ENCODE data around the gene RAB28. TPM values are rescaled to one million over a fixed set of nuclear protein-coding genes. Genes with fewer than 3 reads are reported as not detected.
"Not testable (repeated sequence)": the region's sequence is repeated elsewhere in the genome, so short reads cannot be mapped to it uniquely, and the experiment has no call there.

Gene RAB28
- total RNA-seq, 1 donor from 2014 or later: 16.0 TPM

GRCh38 chr4:13409324-13409723, 74.8 kb downstream of the RAB28 start:
- H3K4me3 ChIP-seq (ENCODE audit: low read depth, low read length): no peak overlapping the region
- no peak for DNase-seq (ENCODE audit: low read depth)
- TF ChIP-seq CTCF (conservative IDR thresholded peaks at IDR 0.05; ENCODE audit: low read depth, low read length): no peak

- DNase-seq (ENCODE audit: low read depth); H3K4me3 ChIP-seq (ENCODE audit: low read depth, low read length): not testable (repeated sequence)
Measured at GRCh38 chr4:13406156-13406555, 78.0 kb downstream of the RAB28 start.

- no peak overlapping the region for H3K4me3 ChIP-seq (ENCODE audit: low read depth, low read length)
- no peak for TF ChIP-seq CTCF (conservative IDR thresholded peaks at IDR 0.05; ENCODE audit: low read depth, low read length)
- no peak for DNase-seq (ENCODE audit: low read depth)
Measured at GRCh38 chr4:13403833-13404232, 80.3 kb downstream of the RAB28 start.

- H3K4me3 ChIP-seq (ENCODE audit: low read depth, low read length): no peak overlapping the region
- no peak for TF ChIP-seq CTCF (conservative IDR thresholded peaks at IDR 0.05; ENCODE audit: low read depth, low read length)
Measured at GRCh38 chr4:13403326-13403725, 80.8 kb downstream of the RAB28 start.

GRCh38 chr4:13399257-13399656, 84.9 kb downstream of the RAB28 start:
- peak; percentile 51 for DNase-seq (ENCODE audit: low read depth)
- H3K4me3 ChIP-seq (ENCODE audit: low read depth, low read length): no peak overlapping the region
- TF ChIP-seq CTCF (conservative IDR thresholded peaks at IDR 0.05; ENCODE audit: low read depth, low read length): no peak

More at GRCh38 chr4:13403326-13403725, 80.8 kb downstream of the RAB28 start:
- DNase-seq (ENCODE audit: low read depth): no peak

- DNase-seq (ENCODE audit: low read depth): no peak
- H3K4me3 ChIP-seq (ENCODE audit: low read depth, low read length): no peak overlapping the region
- no peak for TF ChIP-seq CTCF (conservative IDR thresholded peaks at IDR 0.05; ENCODE audit: low read depth, low read length)
Measured at GRCh38 chr4:13396161-13396560, 88.0 kb downstream of the RAB28 start.

- not testable (repeated sequence) for DNase-seq (ENCODE audit: low read depth); H3K4me3 ChIP-seq (ENCODE audit: low read depth, low read length)
Measured at GRCh38 chr4:13389901-13390300, 94.2 kb downstream of the RAB28 start.

- H3K4me3 ChIP-seq (ENCODE audit: low read depth, low read length): no peak overlapping the region
- DNase-seq (ENCODE audit: low read depth): no peak
- TF ChIP-seq CTCF (conservative IDR thresholded peaks at IDR 0.05; ENCODE audit: low read depth, low read length): no peak
Measured at GRCh38 chr4:13386405-13387107, 97.6 kb downstream of the RAB28 start.
